OCI-LY1 (cell line): Measurements from ENCODE around the gene ADTRP.

ENCODE experiments used
- H2AFZ ChIP-seq: fragments of 200-600 bp; sonication (generic), shearing (Covaris generic); 2 replicates; pipeline ENCODE4 v1.6.0; 2014; ENCODE audit warnings: antibody characterized with exemption, mild to moderate bottlenecking, low read length
- H3F3A ChIP-seq: fragments of 200-600 bp; sonication (generic), shearing (Covaris generic); 2 replicates; pipeline ENCODE4 v1.6.0; 2014; ENCODE audit warnings: mild to moderate bottlenecking, antibody characterized with exemption, low read length, moderate library complexity; ENCODE audit not compliant: insufficient read depth
- H3K27ac ChIP-seq: fragments of 200-600 bp; sonication (generic); 2 replicates; pipeline ENCODE4 v1.5.1; 2014; ENCODE audit warnings: low read length, mixed run types, mild to moderate bottlenecking, low read depth; ENCODE audit not compliant: poor library complexity, severe bottlenecking
- H3K27me3 ChIP-seq: fragments of 200-600 bp; sonication (generic); 2 replicates; pipeline ENCODE4 v1.6.0; 2014; ENCODE audit warnings: antibody characterized with exemption, mild to moderate bottlenecking, low read length, moderate library complexity; ENCODE audit not compliant: insufficient read depth
- H3K36me3 ChIP-seq: fragments of 200-600 bp; sonication (generic); 2 replicates; pipeline ENCODE4 v1.6.1; 2014; ENCODE audit warnings: mild to moderate bottlenecking, antibody characterized with exemption, low read length, moderate library complexity, mixed read lengths; ENCODE audit not compliant: insufficient read depth
- H3K4me1 ChIP-seq: fragments of 200-600 bp; sonication (generic); 2 replicates; pipeline ENCODE4 v1.5.1; 2014; ENCODE audit warnings: mild to moderate bottlenecking, low read length, moderate library complexity; ENCODE audit not compliant: insufficient read depth, severe bottlenecking
- H3K4me2 ChIP-seq: fragments of 200-600 bp; sonication (generic), shearing (Covaris generic); 2 replicates; pipeline ENCODE4 v1.6.1; 2014; ENCODE audit warnings: low read length
- H3K4me3 ChIP-seq: fragments of 200-600 bp; sonication (generic); 2 replicates; pipeline ENCODE4 v1.5.1; 2014; ENCODE audit warnings: low read length, low read depth, mild to moderate bottlenecking, mixed read lengths; ENCODE audit not compliant: poor library complexity, severe bottlenecking
- H3K79me2 ChIP-seq: fragments of 200-600 bp; shearing (Covaris generic); 2 replicates; pipeline ENCODE4 v1.6.1; 2016; ENCODE audit warnings: mixed run types, low read length, mixed read lengths; ENCODE audit not compliant: insufficient read depth
- H3K9ac ChIP-seq: fragments of 200-600 bp; sonication (generic), shearing (Covaris generic); 2 replicates; pipeline ENCODE4 v1.6.1; 2014; ENCODE audit warnings: mild to moderate bottlenecking, low read length, mixed read lengths
- H3K9me2 ChIP-seq: fragments of 200-600 bp; sonication (generic), shearing (Covaris generic); 2 replicates; pipeline ENCODE4 v1.6.1; 2014; ENCODE audit warnings: low read depth, mild to moderate bottlenecking, low read length, mixed read lengths
- H3K9me3 ChIP-seq: fragments of 200-600 bp; shearing (Covaris generic); 2 replicates; pipeline ENCODE4 v1.6.1; 2014; ENCODE audit warnings: low read length, mixed read lengths
- H4K20me1 ChIP-seq: fragments of 200-600 bp; sonication (generic), shearing (Covaris generic); 2 replicates; pipeline ENCODE4 v1.6.0; 2016; ENCODE audit warnings: mild to moderate bottlenecking, low read length; ENCODE audit not compliant: insufficient read depth
- EZH2 ChIP-seq: fragments of 200-600 bp; sonication (generic), shearing (Covaris generic); IDR thresholded peaks from 2 replicates; pipeline ENCODE4 v1.8.0; 2017; ENCODE audit warnings: borderline replicate concordance, mixed run types, mild to moderate bottlenecking, antibody characterized with exemption, low read length, moderate library complexity, mixed read lengths
- TF ChIP-seq, protein P1 (sequence below): fragments of 200-600 bp; sonication (generic), shearing (Covaris generic); IDR thresholded peaks from 2 replicates; pipeline ENCODE4 v1.5.1; 2017; ENCODE audit warnings: mild to moderate bottlenecking, antibody characterized with exemption, low read length, moderate library complexity, mixed read lengths

The ADTRP gene

DNA sequence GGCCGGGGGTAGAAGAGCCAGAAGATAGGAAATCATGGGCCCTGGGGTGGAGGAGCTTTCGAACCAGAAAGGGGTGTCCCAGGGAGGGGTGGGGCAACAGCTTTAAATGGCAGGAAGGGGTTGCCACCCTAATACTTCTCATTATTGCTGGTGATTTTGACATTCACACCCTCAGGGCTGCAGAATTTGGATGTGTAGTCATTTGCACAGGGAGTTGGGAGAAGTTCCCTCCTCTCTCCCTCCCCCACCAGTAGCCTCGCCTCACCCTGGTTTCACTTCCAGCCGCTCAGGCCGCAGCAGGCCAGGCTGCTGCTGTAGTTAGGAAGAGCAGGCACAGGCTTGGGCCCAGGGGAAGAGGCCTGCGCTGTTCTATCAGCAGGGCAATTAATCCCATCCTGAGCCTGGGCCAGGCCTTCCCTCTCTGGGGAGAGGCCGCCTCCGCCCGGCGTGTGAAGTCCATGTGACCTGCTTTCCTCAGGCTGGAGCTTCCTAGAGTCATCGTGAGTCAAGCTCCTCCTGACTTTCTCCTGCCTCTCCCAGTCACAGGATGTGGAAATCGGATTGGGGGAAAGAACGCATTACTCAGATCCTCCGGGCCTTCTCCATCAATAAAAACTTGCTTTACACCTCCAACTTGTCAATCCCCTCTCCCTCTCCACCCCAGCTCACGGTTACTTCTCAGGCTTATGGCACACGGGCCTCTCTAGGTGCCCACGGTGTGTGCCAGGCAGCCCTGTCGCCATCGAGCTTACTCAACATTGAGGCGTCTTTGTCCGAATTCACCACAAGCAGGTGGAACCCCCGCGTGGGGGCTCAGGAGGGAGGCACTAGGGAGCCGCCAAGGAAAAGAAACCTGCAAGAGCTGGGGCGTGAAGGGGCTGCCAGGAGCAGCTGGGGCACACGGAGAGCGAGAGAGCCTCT, 7.8 kb downstream of the ADTRP start:
- Histone ChIP-seq H2AFZ (no peak overlapping the region), H3K9me2 (no peaks in the 10 kb centered on the region), H3K27ac (no peak overlapping the region), H3K9ac (no peak overlapping the region), H3F3A (no peaks in the 10 kb centered on the region), H3K27me3 (peaks cover 9% of the 10 kb centered on the region; the same call in 1 of the 2 replicates), H3K9me3 (no peaks in the 10 kb centered on the region), H3K79me2 (no peaks in the 10 kb centered on the region), H3K36me3 (no peaks in the 10 kb centered on the region), H4K20me1 (no peaks in the 10 kb centered on the region), H3K4me2 (no peak overlapping the region), H3K4me1 (no peaks in the 10 kb centered on the region), H3K4me3 (no peak overlapping the region)
- TF ChIP-seq, protein P1, sequence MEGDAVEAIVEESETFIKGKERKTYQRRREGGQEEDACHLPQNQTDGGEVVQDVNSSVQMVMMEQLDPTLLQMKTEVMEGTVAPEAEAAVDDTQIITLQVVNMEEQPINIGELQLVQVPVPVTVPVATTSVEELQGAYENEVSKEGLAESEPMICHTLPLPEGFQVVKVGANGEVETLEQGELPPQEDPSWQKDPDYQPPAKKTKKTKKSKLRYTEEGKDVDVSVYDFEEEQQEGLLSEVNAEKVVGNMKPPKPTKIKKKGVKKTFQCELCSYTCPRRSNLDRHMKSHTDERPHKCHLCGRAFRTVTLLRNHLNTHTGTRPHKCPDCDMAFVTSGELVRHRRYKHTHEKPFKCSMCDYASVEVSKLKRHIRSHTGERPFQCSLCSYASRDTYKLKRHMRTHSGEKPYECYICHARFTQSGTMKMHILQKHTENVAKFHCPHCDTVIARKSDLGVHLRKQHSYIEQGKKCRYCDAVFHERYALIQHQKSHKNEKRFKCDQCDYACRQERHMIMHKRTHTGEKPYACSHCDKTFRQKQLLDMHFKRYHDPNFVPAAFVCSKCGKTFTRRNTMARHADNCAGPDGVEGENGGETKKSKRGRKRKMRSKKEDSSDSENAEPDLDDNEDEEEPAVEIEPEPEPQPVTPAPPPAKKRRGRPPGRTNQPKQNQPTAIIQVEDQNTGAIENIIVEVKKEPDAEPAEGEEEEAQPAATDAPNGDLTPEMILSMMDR = no peak
- no peak for TF ChIP-seq EZH2

DNA sequence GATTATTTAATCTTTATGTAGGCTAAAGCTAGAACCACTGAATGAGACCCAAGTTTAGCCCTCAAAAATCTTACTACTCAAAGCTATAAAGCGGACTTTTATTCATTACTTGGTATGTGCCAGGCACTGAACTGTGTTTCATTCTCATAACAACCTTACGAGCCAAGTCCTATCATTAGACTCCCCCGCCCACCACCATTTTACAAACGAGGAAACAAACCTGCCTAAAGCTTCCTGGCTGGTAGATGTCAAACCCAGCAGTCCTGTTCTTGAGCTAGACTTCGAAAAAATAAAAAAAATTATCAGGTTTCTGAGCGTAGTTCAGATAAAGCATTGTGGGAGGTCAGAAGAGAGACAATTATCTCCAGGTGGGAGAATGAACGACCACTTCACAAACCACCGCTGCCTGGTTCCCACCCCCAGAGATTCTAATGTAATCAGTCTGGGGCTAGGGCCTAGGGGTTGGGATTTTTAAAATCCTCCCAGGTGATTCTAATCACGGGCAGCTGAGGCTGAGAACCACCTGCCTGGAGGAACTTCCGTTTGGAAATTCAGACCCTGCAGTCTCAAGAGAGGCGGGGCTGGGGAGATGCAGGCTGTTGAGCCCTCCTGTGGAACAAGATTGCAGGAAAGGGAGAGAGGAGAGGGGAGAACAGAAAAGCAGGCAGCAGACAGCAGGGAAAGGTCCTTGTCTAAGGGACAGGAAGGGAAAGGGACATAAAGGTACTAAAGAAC, 8.6 kb downstream of the ADTRP start:
- no peaks in the 10 kb centered on the region for H3K36me3 ChIP-seq
- H3K4me3 ChIP-seq = no peak overlapping the region
- H3K79me2 ChIP-seq = no peaks in the 10 kb centered on the region
- no peak overlapping the region for H2AFZ ChIP-seq
- H3F3A ChIP-seq = no peaks in the 10 kb centered on the region
- H3K9me2 ChIP-seq = no peaks in the 10 kb centered on the region
- H3K4me1 ChIP-seq = no peaks in the 10 kb centered on the region
- TF ChIP-seq, protein P1 = no peak
- TF ChIP-seq EZH2 = no peak
- H3K27me3 ChIP-seq = peaks cover 12% of the 10 kb centered on the region; the same call in 1 of the 2 replicates
- H3K9ac ChIP-seq = no peak overlapping the region
- no peaks in the 10 kb centered on the region for H3K9me3 ChIP-seq
- no peak overlapping the region for H3K4me2 ChIP-seq
- no peaks in the 10 kb centered on the region for H4K20me1 ChIP-seq
- no peak overlapping the region for H3K27ac ChIP-seq

DNA sequence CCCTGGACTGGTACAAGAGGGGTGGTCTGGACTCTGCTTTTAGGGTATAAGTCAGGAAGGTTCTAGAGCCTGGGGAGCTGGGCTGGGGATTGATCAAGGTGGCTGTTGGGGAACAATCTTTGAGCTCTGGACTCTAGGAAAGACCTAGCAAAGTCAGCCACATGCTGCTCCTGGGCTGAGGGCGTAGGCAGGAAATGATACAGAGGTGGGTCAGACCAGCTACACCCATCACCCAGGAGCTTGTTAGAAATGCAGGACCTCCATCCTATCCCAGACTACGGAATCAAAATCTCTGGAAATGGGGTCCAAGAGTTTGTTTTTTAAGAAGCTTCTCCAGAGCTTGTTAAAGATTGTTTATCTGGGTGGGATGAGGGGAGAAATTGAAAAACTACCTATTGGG, 9.4 kb downstream of the ADTRP start:
- Histone ChIP-seq H3K36me3 (no peaks in the 10 kb centered on the region), H3K9ac (no peak overlapping the region), H3F3A (no peaks in the 10 kb centered on the region), H3K4me1 (no peaks in the 10 kb centered on the region), H3K79me2 (no peaks in the 10 kb centered on the region), H3K9me3 (no peaks in the 10 kb centered on the region), H3K4me2 (no peak overlapping the region), H3K4me3 (no peak overlapping the region), H3K27ac (no peak overlapping the region), H3K9me2 (no peaks in the 10 kb centered on the region), H2AFZ (no peak overlapping the region), H3K27me3 (peaks cover 12% of the 10 kb centered on the region; the same call in 1 of the 2 replicates), H4K20me1 (no peaks in the 10 kb centered on the region)
- TF ChIP-seq EZH2 = no peak
- TF ChIP-seq, protein P1 = no peak
